HTERT RPE-1 (cell line): ENCODE measurements around the gene VPS8.

ENCODE experiments used
- in situ Hi-C: fragments of 300-500 bp; cut with MboI; formaldehyde crosslinking; loops from 4 replicates; pipeline ENCODE4 v1.14.3; 2020; ENCODE audit warnings: low sequenced_read_pairs

VPS8 gene

GRCh38 chr3:185040425-185040824 is 228.5 kb downstream of the VPS8 start:
- in situ Hi-C loops: no loop called here

- in situ Hi-C loops: no loop called here
Measured at GRCh38 chr3:185041540-185041939, 229.6 kb downstream of the VPS8 start.

GRCh38 chr3:185042312-185043050 is 230.5 kb downstream of the VPS8 start:
- in situ Hi-C loops: no loop called here

GRCh38 chr3:185046164-185046515 is 234.2 kb downstream of the VPS8 start:
- in situ Hi-C loops: no loop called here

GRCh38 chr3:185046603-185047002 is 234.6 kb downstream of the VPS8 start:
- in situ Hi-C loops: no loop called here

- in situ Hi-C loops: no loop called here
Measured at GRCh38 chr3:185049710-185050109, 237.7 kb downstream of the VPS8 start.

- in situ Hi-C loops: no loop called here
Measured at GRCh38 chr3:185051801-185052200, 239.8 kb downstream of the VPS8 start.

- in situ Hi-C loops: no loop called here
Measured at GRCh38 chr3:185052631-185053030, 240.7 kb downstream of the VPS8 start.

- in situ Hi-C loops: no loop called here
Measured at GRCh38 chr3:185056908-185057307, 244.9 kb downstream of the VPS8 start.

GRCh38 chr3:185057829-185058228 is 245.9 kb downstream of the VPS8 start:
- in situ Hi-C loops: no loop called here

GRCh38 chr3:185058796-185059195 is 246.8 kb downstream of the VPS8 start:
- in situ Hi-C loops: no loop called here

- in situ Hi-C loops: no loop called here
Measured at GRCh38 chr3:185059766-185060165, 247.8 kb downstream of the VPS8 start.

GRCh38 chr3:185060655-185061054 is 248.7 kb downstream of the VPS8 start:
- in situ Hi-C loops: no loop called here

- in situ Hi-C loops: no loop called here
Measured at GRCh38 chr3:185062191-185062590, 250.2 kb downstream of the VPS8 start.

GRCh38 chr3:185063431-185063830 is 251.5 kb downstream of the VPS8 start:
- in situ Hi-C loops: no loop called here

- in situ Hi-C loops: no loop called here
Measured at GRCh38 chr3:185065059-185065458, 253.1 kb downstream of the VPS8 start.

- in situ Hi-C loops: no loop called here
Measured at GRCh38 chr3:185066251-185066650, 254.3 kb downstream of the VPS8 start.

GRCh38 chr3:185067173-185067572 is 255.2 kb downstream of the VPS8 start:
- in situ Hi-C loops: no loop called here

GRCh38 chr3:185069037-185070030 is 257.4 kb downstream of the VPS8 start:
- in situ Hi-C loops: no loop called here

GRCh38 chr3:185070491-185071286 is 258.7 kb downstream of the VPS8 start:
- in situ Hi-C loops: no loop called here

GRCh38 chr3:185071287-185071800 is 259.4 kb downstream of the VPS8 start:
- in situ Hi-C loops: no loop called here
